Testis (tissue), 3 donors: ENCODE measurements around the gene TUBAL3. TPM values are rescaled to one million over a fixed set of nuclear protein-coding genes. Genes with fewer than 3 reads are reported as not detected.

ENCODE experiments used
- DNase-seq: peaks from one replicate; pipeline ENCODE4 v3.0.0-alpha.2; 2019
- H3K27ac ChIP-seq, 2 donors: fragments of 200-600 bp; sonication (generic); one replicate each; pipeline ENCODE4 v1.5.1; 2019
- H3K27me3 ChIP-seq: fragments of 200-600 bp; sonication (generic); one replicate; pipeline ENCODE4 v1.5.1; 2019
- H3K36me3 ChIP-seq: fragments of 200-600 bp; sonication (generic); one replicate; pipeline ENCODE4 v1.5.1; 2017; ENCODE audit warnings: low read depth; ENCODE audit errors: missing control alignments
- H3K4me1 ChIP-seq: fragments of 200-600 bp; sonication (generic); one replicate; pipeline ENCODE4 v1.5.1; 2019
- H3K4me3 ChIP-seq, 2 donors: fragments of 200-600 bp; sonication (generic); one replicate each; pipeline ENCODE4 v1.5.1; 2017 to 2019
- H3K9me3 ChIP-seq: fragments of 200-600 bp; sonication (generic); one replicate; pipeline ENCODE4 v1.5.1; 2017
- POLR2A ChIP-seq: fragments of 450-650 bp; IDR thresholded peaks from one replicate; pipeline ENCODE4 v1.6.1; 2017; ENCODE audit warnings: antibody characterized with exemption, mild to moderate bottlenecking, moderate library complexity
- WGBS, 2 donors: methylation state at CpG; one replicate each; pipeline ENCODE4 v1.1.5; 2018; 5-methylcytosine and 5-hydroxymethylcytosine counted together
- intact Hi-C: fragments of 100-400 bp; cut with DNase I; formaldehyde crosslinking; loops from one replicate; pipeline ENCODE4 v1.15.1; 2023; ENCODE audit warnings: low total_unique reads
- polyA plus RNA-seq: library from polyadenylated mRNA; stranded (reverse); fragments of 350-450 nt; fragmentation: Illumina TruSeq; extraction: RNeasy Lipid Tissue Mini Kit (QIAGEN cat#74804); gene quantifications from one replicate; pipeline ENCODE4 v1.2.3, GENCODE V29; 2014; ENCODE audit warnings: low read depth, low replicate concordance; ENCODE audit not compliant: insufficient read depth
- total RNA-seq, 2 donors: library from RNA; depleted of rRNA; stranded (reverse); fragments of >200 nt; gene quantifications; one replicate each; pipeline ENCODE4 v1.2.3, GENCODE V29; 2016
- TF ChIP-seq, protein P1 (sequence below), 3 experiments: fragments of 450-650 bp in 2 of 3; fragments of 200-600 bp in 1 of 3; sonication (generic) in 1 of 3; IDR thresholded peaks; one replicate each; pipeline ENCODE4 v1.5.1; 2016 to 2019; ENCODE audit warnings: antibody characterized with exemption in 3 of 3, mild to moderate bottlenecking in 2 of 3, moderate library complexity in 1 of 3

TUBAL3 gene
- total and polyA plus RNA-seq, 3 donors from 2014 or later = 0.93 to 5.3 (median 2.5) TPM

DNA sequence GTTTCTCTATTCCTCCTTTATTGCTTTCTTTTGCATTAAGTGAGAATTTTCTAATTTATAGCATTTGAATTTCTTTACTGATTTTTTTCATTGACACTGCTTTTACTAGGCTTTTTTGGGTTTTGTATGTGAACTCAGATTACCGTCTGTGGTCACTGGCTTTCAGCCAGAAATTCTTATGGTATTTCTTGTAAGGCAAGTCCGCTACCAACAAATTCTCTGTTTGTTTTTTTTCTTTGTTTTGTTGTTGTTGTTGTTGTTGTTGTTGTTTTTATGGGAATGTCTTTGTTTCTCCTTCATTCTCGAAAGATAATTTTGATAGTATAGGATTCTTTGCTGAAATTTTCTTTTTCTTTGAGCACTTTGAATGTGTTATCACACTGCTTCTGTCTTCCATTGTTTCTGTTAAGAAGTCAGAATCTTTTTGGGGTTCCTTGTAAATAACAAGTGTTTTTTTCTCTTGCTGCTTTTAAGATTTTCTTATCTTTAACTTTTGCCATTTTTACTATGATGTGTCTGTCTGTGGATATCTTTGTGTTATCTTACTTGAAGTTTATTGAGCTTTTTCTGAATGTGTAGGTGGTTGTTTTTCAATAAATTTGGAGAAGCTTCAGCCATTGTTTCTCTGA lies 15.0 kb upstream of the TUBAL3 start:
- no peak for TF ChIP-seq POLR2A
- TF ChIP-seq, protein P1, sequence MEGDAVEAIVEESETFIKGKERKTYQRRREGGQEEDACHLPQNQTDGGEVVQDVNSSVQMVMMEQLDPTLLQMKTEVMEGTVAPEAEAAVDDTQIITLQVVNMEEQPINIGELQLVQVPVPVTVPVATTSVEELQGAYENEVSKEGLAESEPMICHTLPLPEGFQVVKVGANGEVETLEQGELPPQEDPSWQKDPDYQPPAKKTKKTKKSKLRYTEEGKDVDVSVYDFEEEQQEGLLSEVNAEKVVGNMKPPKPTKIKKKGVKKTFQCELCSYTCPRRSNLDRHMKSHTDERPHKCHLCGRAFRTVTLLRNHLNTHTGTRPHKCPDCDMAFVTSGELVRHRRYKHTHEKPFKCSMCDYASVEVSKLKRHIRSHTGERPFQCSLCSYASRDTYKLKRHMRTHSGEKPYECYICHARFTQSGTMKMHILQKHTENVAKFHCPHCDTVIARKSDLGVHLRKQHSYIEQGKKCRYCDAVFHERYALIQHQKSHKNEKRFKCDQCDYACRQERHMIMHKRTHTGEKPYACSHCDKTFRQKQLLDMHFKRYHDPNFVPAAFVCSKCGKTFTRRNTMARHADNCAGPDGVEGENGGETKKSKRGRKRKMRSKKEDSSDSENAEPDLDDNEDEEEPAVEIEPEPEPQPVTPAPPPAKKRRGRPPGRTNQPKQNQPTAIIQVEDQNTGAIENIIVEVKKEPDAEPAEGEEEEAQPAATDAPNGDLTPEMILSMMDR (IDR thresholded peaks at IDR 0.05) = no peak
- Histone ChIP-seq H3K27me3 (no peaks in the 10 kb centered on the region), H3K9me3 (no peaks in the 10 kb centered on the region), H3K27ac (no peak overlapping the region), H3K4me3 (no peak overlapping the region), H3K36me3 (no peaks in the 10 kb centered on the region), H3K4me1 (no peaks in the 10 kb centered on the region)
- no peak for DNase-seq
- intact Hi-C loops = no loop called here
- 92 to 94% methylated on average over 3 of the region's 3 CpGs for WGBS, 2 donors

DNA sequence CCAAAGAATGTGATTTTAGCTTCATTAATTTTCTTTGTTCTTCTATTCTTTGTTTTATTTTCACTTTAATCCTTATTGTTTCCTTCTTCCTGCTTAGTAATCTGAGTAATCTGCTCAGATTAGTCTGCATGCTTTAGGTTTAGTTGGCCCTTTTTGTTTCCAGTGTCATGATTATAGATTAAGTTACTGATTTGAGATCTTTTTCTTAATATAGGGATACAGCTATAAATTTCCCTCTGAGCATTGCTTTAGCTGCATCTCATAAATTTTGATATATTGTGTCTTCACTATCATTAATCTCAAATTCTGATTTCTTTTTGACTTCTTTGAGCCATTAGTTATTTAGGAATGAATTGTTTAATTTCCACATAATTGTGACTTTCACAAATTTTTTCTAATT lies 14.0 kb upstream of the TUBAL3 start:
- no peak for DNase-seq
- H3K27me3 ChIP-seq = no peaks in the 10 kb centered on the region

DNA sequence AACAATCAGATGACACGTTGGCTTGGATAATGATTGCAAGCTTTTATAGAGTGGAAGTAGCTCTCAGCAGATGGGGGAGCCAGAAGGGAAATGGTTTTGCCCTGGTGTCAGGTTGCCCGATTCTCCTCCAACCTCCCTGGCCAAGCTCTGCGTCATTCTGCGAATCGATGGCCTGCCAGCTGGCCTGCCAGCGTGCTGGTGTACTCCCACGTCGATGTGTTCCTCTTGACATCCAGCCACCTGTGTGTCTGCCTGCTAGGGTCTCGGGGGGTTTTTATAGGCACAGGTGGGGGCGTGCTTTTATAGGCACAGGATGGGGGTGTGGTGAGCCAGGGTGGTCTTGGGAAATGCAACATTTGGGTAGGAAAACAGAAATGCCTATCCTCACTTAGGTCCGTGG lies 12.4 kb upstream of the TUBAL3 start:
- TF ChIP-seq POLR2A = no peak
- TF ChIP-seq, protein P1 (IDR thresholded peaks at IDR 0.05) = no peak
- intact Hi-C loops = no loop called here
- no peaks in the 10 kb centered on the region for H3K36me3 ChIP-seq
- DNase-seq = no peak
- peaks cover 6% of the 10 kb centered on the region for H3K4me1 ChIP-seq
- WGBS, 2 donors = 90 to 94% methylated on average over 11 of the region's 11 CpGs
- no peaks in the 10 kb centered on the region for H3K9me3 ChIP-seq
- H3K27me3 ChIP-seq = no peaks in the 10 kb centered on the region
- H3K4me3 ChIP-seq = no peak overlapping the region
- H3K27ac ChIP-seq = no peak overlapping the region

More for the DNA sequence above, 14.0 kb upstream of the TUBAL3 start:
- Histone ChIP-seq H3K4me1 (no peaks in the 10 kb centered on the region), H3K36me3 (no peaks in the 10 kb centered on the region), H3K9me3 (no peaks in the 10 kb centered on the region), H3K27ac (no peak overlapping the region), H3K4me3 (no peak overlapping the region)
- intact Hi-C loops = no loop called here
- no peak for TF ChIP-seq POLR2A
- TF ChIP-seq, protein P1 (IDR thresholded peaks at IDR 0.05) = no peak

DNA sequence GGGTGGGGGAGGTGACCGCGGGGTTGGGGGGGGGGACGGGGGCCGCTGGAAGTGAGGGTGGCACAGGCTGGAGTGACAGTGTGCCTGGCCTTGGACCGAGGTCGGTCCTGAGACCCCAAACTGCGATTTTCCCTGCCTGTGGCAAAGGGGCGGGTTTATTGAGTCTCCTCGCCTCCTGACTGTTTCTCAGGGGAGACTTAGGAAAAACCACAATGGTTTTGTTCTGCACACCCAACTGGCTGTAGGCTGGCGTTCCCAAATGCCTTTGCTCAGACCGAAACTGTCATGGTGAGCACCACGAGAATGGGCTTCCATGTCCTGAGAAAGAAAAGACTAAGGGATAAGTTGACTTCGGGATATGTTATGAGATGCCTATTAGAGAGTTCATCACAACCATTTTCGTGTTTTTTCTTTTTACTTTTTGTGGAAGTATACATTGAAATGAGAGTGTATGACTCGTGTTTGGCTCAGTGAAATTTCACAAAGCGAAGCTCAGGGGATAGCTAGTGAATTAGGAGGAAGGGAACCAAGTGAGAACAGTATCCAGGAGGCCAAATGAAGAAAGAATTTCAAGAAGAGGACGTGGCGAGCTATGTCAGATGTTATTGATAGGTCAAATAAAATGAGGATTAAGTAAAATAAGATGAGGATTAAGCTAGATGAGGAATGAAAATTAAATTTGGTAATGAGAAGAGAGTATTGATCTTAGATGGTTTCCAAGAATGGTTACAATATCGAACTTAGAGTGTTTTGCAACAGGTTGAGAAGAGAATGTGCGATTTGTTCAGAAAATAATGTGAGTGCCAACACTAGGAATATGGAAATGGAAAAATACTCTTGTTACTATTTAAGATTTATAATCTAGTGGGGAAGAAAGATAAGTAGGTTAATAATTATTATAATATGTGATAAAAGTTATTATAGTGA lies 8.6 kb upstream of the TUBAL3 start:
- no peak for DNase-seq
- Histone ChIP-seq H3K27ac (peak overlapping the region; percentile 78 to 80), H3K9me3 (no peaks in the 10 kb centered on the region), H3K4me3 (peak overlapping the region; percentile 80 to 83), H3K36me3 (no peaks in the 10 kb centered on the region), H3K4me1 (peaks cover 6% of the 10 kb centered on the region), H3K27me3 (no peaks in the 10 kb centered on the region)
- TF ChIP-seq, protein P1 (IDR thresholded peaks at IDR 0.05) = no peak
- TF ChIP-seq POLR2A = no peak
- intact Hi-C loops = no loop called here
- WGBS, 2 donors = 18 to 21% methylated on average over 11 to 19 of the region's 20 CpGs
